Stimulated activated CD8-positive, alpha-beta memory T cell treated with anti-CD3 and anti-CD28 coated beads, Interleukin-7, amount 100 ng/mL, for 1 hour (primary cell): ENCODE data around the gene TOM1L2.
A peak's percentile ranks its signal among the peaks of the same experiment; 100 is the strongest.
"Not testable (repeated sequence)": the region's sequence is repeated elsewhere in the genome, so short reads cannot be mapped to it uniquely, and the experiment has no call there.

Experiments used
- DNase-seq, 2 donors: peaks; one replicate each; pipeline ENCODE4 v3.0.0-alpha.2; 2020; ENCODE audit warnings: low read depth in 2 of 2

The TOM1L2 gene

GRCh38 chr17:17972126-17972951, at the start of gene TOM1L2, which contains the start of gene DRC3:
TSS of gene TOM1L2 (minus strand) at chr17:17972400. CDS start at chr17:17972313, 87 bp downstream.
TSS of gene DRC3 (plus strand) at chr17:17972862. CDS start at chr17:17977599, 4,737 bp downstream.
- peak; percentile 98 to 99 for DNase-seq

- no peak for DNase-seq
Observed at GRCh38 chr17:18021372-18021771, 49.2 kb upstream of the TOM1L2 start.

GRCh38 chr17:18020971-18021370, 48.8 kb upstream of the TOM1L2 start:
- DNase-seq = no peak

- DNase-seq = no peak
Observed at GRCh38 chr17:18019838-18020154, 47.6 kb upstream of the TOM1L2 start.

GRCh38 chr17:18018411-18018921, 46.3 kb upstream of the TOM1L2 start:
- no peak for DNase-seq

GRCh38 chr17:18017958-18018357, 45.8 kb upstream of the TOM1L2 start:
- DNase-seq = no peak

GRCh38 chr17:18016426-18016825, 44.2 kb upstream of the TOM1L2 start:
- DNase-seq = no peak

GRCh38 chr17:18015593-18015992, 43.4 kb upstream of the TOM1L2 start:
- no peak for DNase-seq

- DNase-seq = no peak
Observed at GRCh38 chr17:18014006-18014405, 41.8 kb upstream of the TOM1L2 start.

GRCh38 chr17:18011286-18011685, 39.1 kb upstream of the TOM1L2 start:
- no peak for DNase-seq

- DNase-seq = no peak
Observed at GRCh38 chr17:18009609-18010420, 37.6 kb upstream of the TOM1L2 start.

- DNase-seq = no peak
Observed at GRCh38 chr17:18008496-18009268, 36.5 kb upstream of the TOM1L2 start.

GRCh38 chr17:18006495-18007239, 34.5 kb upstream of the TOM1L2 start:
- DNase-seq = no peak

- DNase-seq = no peak
Observed at GRCh38 chr17:18005496-18005895, 33.3 kb upstream of the TOM1L2 start.

- DNase-seq = no peak
Observed at GRCh38 chr17:18004884-18005305, 32.7 kb upstream of the TOM1L2 start.

- no peak for DNase-seq
Observed at GRCh38 chr17:18004345-18004744, 32.1 kb upstream of the TOM1L2 start.

GRCh38 chr17:18002171-18002570, 30.0 kb upstream of the TOM1L2 start:
- DNase-seq = no peak

GRCh38 chr17:18000030-18000408, 27.8 kb upstream of the TOM1L2 start:
- no peak for DNase-seq

GRCh38 chr17:17999364-18000029, 27.3 kb upstream of the TOM1L2 start:
- DNase-seq = no peak

GRCh38 chr17:17998934-17999333, 26.7 kb upstream of the TOM1L2 start:
- no peak for DNase-seq

- not testable (repeated sequence) for DNase-seq
Observed at GRCh38 chr17:17995887-17996286, 23.7 kb upstream of the TOM1L2 start.
